ENCODE measurements around the gene PIK3CG.
A peak's percentile ranks its signal among the peaks of the same experiment; 100 is the strongest.

Gene PIK3CG

GRCh38 chr7:106938803-106939202 is 73.7 kb downstream of the PIK3CG start:
- TF ChIP-seq YY1 (IDR thresholded peaks at IDR 0.05; ENCODE audit: low read depth) (no peak), MAX (IDR thresholded peaks at IDR 0.05) (no peak), REST (IDR thresholded peaks at IDR 0.05; ENCODE audit: low read depth) (no peak), ZBTB7A (IDR thresholded peaks at IDR 0.05; ENCODE audit: low read depth) (no peak), CREB1 (IDR thresholded peaks at IDR 0.05; ENCODE audit: low read depth) (no peak)

GRCh38 chr7:106944035-106944665 is 79.1 kb downstream of the PIK3CG start:
- TF ChIP-seq MAX (IDR thresholded peaks at IDR 0.05) (no peak), TCF12 (IDR thresholded peaks at IDR 0.05; ENCODE audit: low read depth) (no peak), NFIC (IDR thresholded peaks at IDR 0.05) (no peak), TAF1 (IDR thresholded peaks at IDR 0.05; ENCODE audit: low read depth) (no peak)

- TF ChIP-seq EP300 (IDR thresholded peaks at IDR 0.05; ENCODE audit: borderline replicate concordance) = no peak
- TF ChIP-seq RAD21 (IDR thresholded peaks at IDR 0.05; ENCODE audit: low read depth) = peak; percentile 74
These were observed 82.2 kb downstream of the PIK3CG start for GRCh38 chr7:106947244-106947728.

GRCh38 chr7:106952001-106952657 is 87.0 kb downstream of the PIK3CG start:
- TF ChIP-seq USF1 (IDR thresholded peaks at IDR 0.05) (no peak), CREB1 (IDR thresholded peaks at IDR 0.05; ENCODE audit: low read depth) (no peak), TCF12 (IDR thresholded peaks at IDR 0.05; ENCODE audit: low read depth) (no peak), TEAD4 (IDR thresholded peaks at IDR 0.05) (no peak), REST (IDR thresholded peaks at IDR 0.05; ENCODE audit: low read depth) (no peak), RAD21 (IDR thresholded peaks at IDR 0.05; ENCODE audit: low read depth) (no peak), EGR1 (IDR thresholded peaks at IDR 0.05) (no peak), ZBTB7A (IDR thresholded peaks at IDR 0.05; ENCODE audit: low read depth) (no peak), FOXM1 (IDR thresholded peaks at IDR 0.05; ENCODE audit: borderline replicate concordance, low read depth) (no peak), MAX (IDR thresholded peaks at IDR 0.05) (no peak), YY1 (IDR thresholded peaks at IDR 0.05; ENCODE audit: low read depth) (no peak), NFIC (IDR thresholded peaks at IDR 0.05) (no peak), EP300 (IDR thresholded peaks at IDR 0.05; ENCODE audit: borderline replicate concordance) (no peak), CEBPB (IDR thresholded peaks at IDR 0.05) (no peak), TAF1 (IDR thresholded peaks at IDR 0.05; ENCODE audit: low read depth) (no peak)

GRCh38 chr7:106952658-106953231 is 87.7 kb downstream of the PIK3CG start:
- TF ChIP-seq CEBPB (IDR thresholded peaks at IDR 0.05) (no peak), NFIC (IDR thresholded peaks at IDR 0.05) (no peak), EGR1 (IDR thresholded peaks at IDR 0.05) (no peak), YY1 (IDR thresholded peaks at IDR 0.05; ENCODE audit: low read depth) (no peak), MAX (IDR thresholded peaks at IDR 0.05) (no peak), RAD21 (IDR thresholded peaks at IDR 0.05; ENCODE audit: low read depth) (no peak)

- no peak for TF ChIP-seq NFIC (IDR thresholded peaks at IDR 0.05)
- TF ChIP-seq CREB1 (IDR thresholded peaks at IDR 0.05; ENCODE audit: low read depth) = no peak
- no peak for TF ChIP-seq MAX (IDR thresholded peaks at IDR 0.05)
- TF ChIP-seq TCF12 (IDR thresholded peaks at IDR 0.05; ENCODE audit: low read depth) = no peak
- no peak for TF ChIP-seq YY1 (IDR thresholded peaks at IDR 0.05; ENCODE audit: low read depth)
- TF ChIP-seq EP300 (IDR thresholded peaks at IDR 0.05; ENCODE audit: borderline replicate concordance) = no peak
- no peak for TF ChIP-seq FOXM1 (IDR thresholded peaks at IDR 0.05; ENCODE audit: borderline replicate concordance, low read depth)
- no peak for TF ChIP-seq REST (IDR thresholded peaks at IDR 0.05; ENCODE audit: low read depth)
- TF ChIP-seq TEAD4 (IDR thresholded peaks at IDR 0.05) = no peak
- no peak for TF ChIP-seq EGR1 (IDR thresholded peaks at IDR 0.05)
- TF ChIP-seq RAD21 (IDR thresholded peaks at IDR 0.05; ENCODE audit: low read depth) = no peak
- TF ChIP-seq ZBTB7A (IDR thresholded peaks at IDR 0.05; ENCODE audit: low read depth) = no peak
- TF ChIP-seq CEBPB (IDR thresholded peaks at IDR 0.05) = no peak
- no peak for TF ChIP-seq USF1 (IDR thresholded peaks at IDR 0.05)
- TF ChIP-seq TAF1 (IDR thresholded peaks at IDR 0.05; ENCODE audit: low read depth) = no peak
These were observed 89.8 kb downstream of the PIK3CG start for GRCh38 chr7:106954840-106955239.

Data from Ishikawa (cell line).